ENCODE measurements around the gene RPS5. TPM values are rescaled to one million over a fixed set of nuclear protein-coding genes. Genes with fewer than 3 reads are reported as not detected.

RPS5 gene
- total RNA-seq, 4 donors from 2014 or later, result 1,292 to 2,917 (median 1,952) TPM

DNA sequence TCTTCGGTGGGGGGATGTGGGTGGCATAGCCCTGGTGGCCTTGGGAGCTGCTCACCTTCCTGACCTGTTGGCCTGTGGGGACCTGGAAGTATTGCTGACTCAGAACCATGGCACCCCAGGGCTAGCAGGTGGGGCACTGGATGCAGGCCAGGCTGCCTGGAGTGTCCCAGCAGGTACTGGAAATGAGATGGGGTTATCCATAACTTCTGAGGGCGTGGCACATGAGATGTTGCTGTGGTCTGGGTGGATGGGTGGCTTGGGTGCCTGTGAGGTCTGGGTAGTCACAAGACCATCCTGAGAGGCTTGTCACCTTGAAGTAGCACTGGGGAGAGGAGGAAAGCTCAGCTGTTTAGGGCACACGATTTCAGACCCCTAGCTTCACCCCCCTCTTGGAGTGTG, 7.8 kb downstream of the RPS5 start:
- Histone ChIP-seq H3K36me3 (peaks cover 16 to 54% (median 25%) of the 10 kb centered on the region in 3 donors), H3K27me3 (peaks cover 0 to 28% (median 0%) of the 10 kb centered on the region in 4 donors), H3K4me1 (peaks cover 23 to 76% (median 25%) of the 10 kb centered on the region in 3 donors), H3K9me3 (no peaks in the 10 kb centered on the region), H3K4me3 (no peak overlapping the region), H3K27ac (peak overlapping the region; percentile 62 to 90 (median 82))
- DNase-seq, result no peak
- TF ChIP-seq POLR2A (IDR thresholded peaks at IDR 0.05), result no peak
- TF ChIP-seq, protein P1, sequence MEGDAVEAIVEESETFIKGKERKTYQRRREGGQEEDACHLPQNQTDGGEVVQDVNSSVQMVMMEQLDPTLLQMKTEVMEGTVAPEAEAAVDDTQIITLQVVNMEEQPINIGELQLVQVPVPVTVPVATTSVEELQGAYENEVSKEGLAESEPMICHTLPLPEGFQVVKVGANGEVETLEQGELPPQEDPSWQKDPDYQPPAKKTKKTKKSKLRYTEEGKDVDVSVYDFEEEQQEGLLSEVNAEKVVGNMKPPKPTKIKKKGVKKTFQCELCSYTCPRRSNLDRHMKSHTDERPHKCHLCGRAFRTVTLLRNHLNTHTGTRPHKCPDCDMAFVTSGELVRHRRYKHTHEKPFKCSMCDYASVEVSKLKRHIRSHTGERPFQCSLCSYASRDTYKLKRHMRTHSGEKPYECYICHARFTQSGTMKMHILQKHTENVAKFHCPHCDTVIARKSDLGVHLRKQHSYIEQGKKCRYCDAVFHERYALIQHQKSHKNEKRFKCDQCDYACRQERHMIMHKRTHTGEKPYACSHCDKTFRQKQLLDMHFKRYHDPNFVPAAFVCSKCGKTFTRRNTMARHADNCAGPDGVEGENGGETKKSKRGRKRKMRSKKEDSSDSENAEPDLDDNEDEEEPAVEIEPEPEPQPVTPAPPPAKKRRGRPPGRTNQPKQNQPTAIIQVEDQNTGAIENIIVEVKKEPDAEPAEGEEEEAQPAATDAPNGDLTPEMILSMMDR (IDR thresholded peaks at IDR 0.05), result no peak
- intact Hi-C loops (cut with DNase I), result no loop called here
- WGBS, 2 donors, result 50 to 80% methylated on average over 1 to 2 of the region's 3 CpGs

DNA sequence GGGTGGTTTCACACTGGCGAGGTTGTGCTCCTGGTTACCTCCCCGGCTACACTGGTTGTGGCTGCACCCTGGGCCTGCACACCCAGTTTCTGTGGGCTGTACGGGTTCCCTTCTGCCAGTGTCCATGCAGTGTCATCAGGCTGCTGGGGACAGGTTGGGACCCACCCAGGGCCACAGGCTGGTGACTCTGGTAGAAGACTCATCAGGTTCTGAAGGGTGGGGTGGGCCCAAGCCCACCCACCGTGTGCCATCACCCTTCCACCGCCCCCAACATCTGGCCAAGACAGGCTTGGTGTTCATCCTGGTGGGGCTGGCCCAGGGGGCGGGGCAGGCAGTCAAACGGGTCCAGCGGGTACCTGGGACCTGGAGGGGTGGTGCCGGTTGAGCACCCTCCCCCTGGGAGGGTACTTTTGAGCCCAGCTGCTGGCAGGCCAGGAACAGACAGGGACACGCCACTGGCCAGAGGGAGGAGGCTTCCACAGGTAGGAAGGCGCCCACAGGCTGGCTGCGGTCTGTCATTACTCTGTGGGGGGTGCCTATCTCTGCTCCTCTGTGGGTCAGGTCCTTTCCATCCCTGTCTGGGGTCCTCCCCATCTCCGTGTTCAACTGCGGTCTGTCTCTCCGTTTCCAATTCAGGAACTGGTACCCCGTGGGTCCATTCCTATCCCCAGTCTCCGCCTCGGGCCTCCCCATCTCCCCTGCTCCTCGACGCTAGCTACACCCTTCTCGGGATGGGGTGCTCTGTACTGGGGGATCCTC, 8.3 kb downstream of the RPS5 start, which contains the start of gene RNF225:
RNF225 (plus strand) TSS at position 437 of the 759 bp plus-strand sequence. CDS start 434 bp downstream, outside the sequence.
- 2 to 25% methylated on average over 7 to 16 of the region's 21 CpGs for WGBS, 2 donors
- Histone ChIP-seq H3K36me3 (peaks cover 13 to 49% (median 25%) of the 10 kb centered on the region in 3 donors), H3K27ac (peak within 1 kb of the TSS; percentile 62 to 90 (median 82)), H3K4me3 (peak within 1 kb of the TSS; percentile 46 to 61 (median 54)), H3K4me1 (peaks cover 22 to 76% (median 27%) of the 10 kb centered on the region in 3 donors), H3K9me3 (no peaks in the 10 kb centered on the region), H3K27me3 (peaks cover 0 to 28% (median 0%) of the 10 kb centered on the region in 4 donors)
- TF ChIP-seq POLR2A (IDR thresholded peaks at IDR 0.05), result peak in 3 of 4 donors; percentile 25 to 46 (median 43)
- TF ChIP-seq, protein P1 (IDR thresholded peaks at IDR 0.05), result no peak
- no peak for DNase-seq
- intact Hi-C loops (cut with DNase I), result no loop called here

DNA sequence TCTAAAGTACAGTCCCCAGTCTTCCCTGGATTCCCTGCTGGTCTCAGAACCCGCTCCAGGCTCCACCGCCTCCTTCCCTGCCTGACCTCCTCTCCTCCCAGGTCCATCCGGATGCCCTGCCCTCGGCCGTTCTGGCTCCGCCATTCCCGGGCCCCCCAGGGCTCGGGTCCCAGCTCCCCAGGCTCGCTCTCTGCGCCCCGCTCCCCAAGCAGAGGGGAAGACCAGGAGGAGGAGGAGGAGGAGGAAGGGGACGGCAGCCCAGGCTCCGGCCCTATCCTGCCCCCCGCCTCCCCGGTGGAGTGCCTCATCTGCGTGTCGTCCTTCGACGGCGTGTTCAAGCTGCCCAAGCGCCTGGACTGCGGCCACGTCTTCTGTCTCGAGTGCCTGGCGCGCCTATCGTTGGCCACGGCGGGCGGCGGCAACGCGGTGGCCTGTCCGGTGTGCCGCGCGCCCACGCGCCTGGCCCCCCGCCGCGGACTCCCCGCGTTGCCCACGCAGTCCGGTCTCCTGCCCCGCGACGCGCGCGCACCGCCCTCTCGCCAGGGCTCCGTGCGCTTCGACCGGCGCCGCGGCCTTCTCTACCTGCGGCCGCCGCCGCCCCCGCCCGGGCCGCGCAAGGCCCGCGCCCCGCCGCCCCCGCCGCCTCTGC, 9.0 kb downstream of the RPS5 start:
- DNase-seq, result no peak
- H3K9me3 ChIP-seq, result no peaks in the 10 kb centered on the region
- 0 to 6% methylated on average over 1 to 13 of the region's 75 CpGs for WGBS, 2 donors
- peaks cover 28 to 76% (median 33%) of the 10 kb centered on the region in 3 donors for H3K4me1 ChIP-seq
- H3K4me3 ChIP-seq, result peak overlapping the region; percentile 46 to 61 (median 54)
- peaks cover 13 to 42% (median 25%) of the 10 kb centered on the region in 3 donors for H3K36me3 ChIP-seq
- H3K27me3 ChIP-seq, result peaks cover 0 to 28% (median 0%) of the 10 kb centered on the region in 4 donors
- intact Hi-C loops (cut with DNase I), result no loop called here
- peak overlapping the region; percentile 50 to 90 (median 82) for H3K27ac ChIP-seq
- TF ChIP-seq POLR2A (IDR thresholded peaks at IDR 0.05), result no peak
- TF ChIP-seq, protein P1 (IDR thresholded peaks at IDR 0.05), result no peak

DNA sequence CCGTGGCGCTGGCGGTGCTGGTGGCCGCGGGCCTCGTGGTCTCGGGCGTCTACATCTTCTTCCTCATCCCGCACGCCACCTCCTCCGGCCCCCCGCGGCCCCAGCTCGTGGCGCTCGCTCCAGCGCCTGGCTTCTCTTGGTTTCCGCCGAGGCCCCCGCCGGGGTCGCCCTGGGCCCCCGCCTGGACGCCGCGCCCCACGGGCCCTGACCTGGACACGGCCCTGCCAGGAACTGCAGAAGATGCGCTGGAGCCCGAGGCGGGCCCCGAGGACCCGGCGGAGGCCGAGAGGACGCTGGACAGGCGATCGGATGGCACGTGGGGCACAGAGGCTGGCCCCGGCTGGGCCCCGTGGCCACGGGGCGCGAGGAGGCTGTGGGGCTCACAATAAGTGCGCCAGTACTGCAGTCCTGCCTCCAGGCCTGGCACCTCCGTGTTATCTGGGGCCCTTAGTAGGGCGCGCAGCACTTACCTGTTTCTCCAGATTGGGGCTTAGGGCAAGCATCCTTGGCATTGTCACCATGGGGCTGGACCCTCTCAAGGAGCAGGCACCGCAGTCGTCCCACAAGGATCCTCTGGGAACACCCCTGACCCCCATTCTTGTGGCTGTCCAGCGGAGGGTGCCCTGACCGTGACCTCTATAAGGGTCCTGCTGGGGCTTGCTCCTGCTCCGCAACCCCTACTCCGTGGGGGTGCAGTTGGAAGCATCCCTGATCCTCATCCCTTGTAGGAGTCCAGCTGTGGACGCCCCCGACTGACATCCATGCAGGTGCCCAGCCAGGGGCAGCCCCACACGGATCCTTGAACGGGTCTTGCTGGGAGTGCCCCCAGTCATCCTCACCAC, 9.8 kb downstream of the RPS5 start:
- TF ChIP-seq POLR2A (IDR thresholded peaks at IDR 0.05), result no peak
- TF ChIP-seq, protein P1 (IDR thresholded peaks at IDR 0.05), result no peak
- H3K4me1 ChIP-seq, result peaks cover 30 to 81% (median 35%) of the 10 kb centered on the region in 3 donors
- WGBS, 2 donors, result 59 to 93% methylated on average over 5 to 6 of the region's 58 CpGs
- peaks cover 9 to 33% (median 25%) of the 10 kb centered on the region in 3 donors for H3K36me3 ChIP-seq
- peak overlapping the region in 1 of 4 donors; percentile 75 for H3K27ac ChIP-seq
- peak overlapping the region; percentile 46 to 61 (median 54) for H3K4me3 ChIP-seq
- H3K27me3 ChIP-seq, result peaks cover 0 to 28% (median 0%) of the 10 kb centered on the region in 4 donors
- intact Hi-C loops (cut with DNase I), result no loop called here
- no peaks in the 10 kb centered on the region for H3K9me3 ChIP-seq
- DNase-seq, result no peak
